Suprapubic skin (tissue), 4 donors: ENCODE measurements around the gene SLC6A13.

Experiments
- CTCF ChIP-seq, 2 donors: fragments of 200-600 bp in 1 of 2; fragments of 450-650 bp in 1 of 2; sonication (generic) in 1 of 2; IDR thresholded peaks; one replicate each; pipeline ENCODE4 v1.5.1; 2016 to 2019; ENCODE audit warnings: antibody characterized with exemption in 2 of 2, mild to moderate bottlenecking in 1 of 2, moderate library complexity in 1 of 2
- EP300 ChIP-seq: sonication (generic); formaldehyde crosslinking; IDR thresholded peaks from one replicate; pipeline ENCODE4 v1.6.1; 2017; ENCODE audit warnings: antibody characterized with exemption
- POLR2A ChIP-seq, 2 donors: fragments of 450-650 bp; IDR thresholded peaks; one replicate each; pipeline ENCODE4 v1.6.1; 2017; ENCODE audit warnings: antibody characterized with exemption in 2 of 2, mild to moderate bottlenecking in 2 of 2, moderate library complexity in 2 of 2
- POLR2AphosphoS5 ChIP-seq, 3 donors: sonication (generic); formaldehyde crosslinking; IDR thresholded peaks; one replicate each; pipeline ENCODE4 v1.6.1; 2017; ENCODE audit warnings: antibody characterized with exemption in 3 of 3

- TF ChIP-seq POLR2A (IDR thresholded peaks at IDR 0.05): no peak
- TF ChIP-seq CTCF (IDR thresholded peaks at IDR 0.05): no peak
- TF ChIP-seq POLR2AphosphoS5 (IDR thresholded peaks at IDR 0.05): no peak
- no peak for TF ChIP-seq EP300
Measured at GRCh38 chr12:293199-293598, 30.6 kb upstream of the SLC6A13 start.
